DMS 273 (cell line): ENCODE results near the gene RASGRF1.

Experiments
- DNase-seq: peaks from one replicate; lab custom pipeline; 2025; ENCODE audit not compliant: unreplicated experiment; lab: John Stamatoyannopoulos, UW

Gene RASGRF1

DNA sequence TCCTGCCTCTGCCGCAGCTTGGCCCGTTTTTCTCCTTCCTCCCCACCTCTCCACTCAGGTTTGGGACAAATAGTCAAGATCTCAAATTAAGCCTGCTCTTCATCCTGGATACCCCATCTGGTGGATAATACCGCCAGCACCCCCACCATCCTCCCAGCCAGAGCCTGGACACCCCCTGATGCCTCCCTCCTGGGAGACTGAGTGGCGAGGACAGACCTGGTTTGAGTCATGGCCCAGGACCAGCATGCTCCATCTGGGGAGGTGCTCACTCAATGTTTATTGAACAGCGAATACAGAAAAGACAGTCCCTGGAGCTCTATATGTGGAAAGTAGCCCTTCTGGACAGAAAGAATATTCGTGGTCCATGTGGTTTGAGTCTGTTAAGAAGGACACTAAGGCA lies 169.1 kb downstream of the RASGRF1 start:
- DNase-seq, result no peak

DNA sequence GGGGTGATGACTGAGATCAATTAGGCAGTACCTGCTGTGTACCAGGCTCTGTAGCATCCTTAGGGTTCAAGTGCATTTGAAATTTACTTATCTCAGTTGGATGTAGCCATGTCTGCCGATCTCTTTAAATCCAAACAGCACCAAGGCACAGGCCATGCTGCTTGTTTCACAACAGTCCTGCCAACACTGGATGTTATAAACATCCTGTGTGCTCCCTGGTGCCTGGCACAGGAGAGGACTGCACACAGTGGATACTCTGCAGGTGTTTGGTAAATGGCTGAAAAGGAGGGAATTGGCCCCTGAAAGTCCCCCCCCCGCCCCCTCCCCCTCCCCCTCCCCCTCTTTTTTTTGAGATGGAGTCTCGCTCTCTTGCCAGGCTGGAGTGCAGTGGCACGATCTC lies 172.7 kb downstream of the RASGRF1 start:
- DNase-seq, result no peak

- no peak for DNase-seq
These were observed 174.5 kb downstream of the RASGRF1 start for GRCh38 chr15:78916088-78916487.

- DNase-seq, result no peak
These were observed 175.1 kb downstream of the RASGRF1 start for GRCh38 chr15:78915341-78916087.

DNA sequence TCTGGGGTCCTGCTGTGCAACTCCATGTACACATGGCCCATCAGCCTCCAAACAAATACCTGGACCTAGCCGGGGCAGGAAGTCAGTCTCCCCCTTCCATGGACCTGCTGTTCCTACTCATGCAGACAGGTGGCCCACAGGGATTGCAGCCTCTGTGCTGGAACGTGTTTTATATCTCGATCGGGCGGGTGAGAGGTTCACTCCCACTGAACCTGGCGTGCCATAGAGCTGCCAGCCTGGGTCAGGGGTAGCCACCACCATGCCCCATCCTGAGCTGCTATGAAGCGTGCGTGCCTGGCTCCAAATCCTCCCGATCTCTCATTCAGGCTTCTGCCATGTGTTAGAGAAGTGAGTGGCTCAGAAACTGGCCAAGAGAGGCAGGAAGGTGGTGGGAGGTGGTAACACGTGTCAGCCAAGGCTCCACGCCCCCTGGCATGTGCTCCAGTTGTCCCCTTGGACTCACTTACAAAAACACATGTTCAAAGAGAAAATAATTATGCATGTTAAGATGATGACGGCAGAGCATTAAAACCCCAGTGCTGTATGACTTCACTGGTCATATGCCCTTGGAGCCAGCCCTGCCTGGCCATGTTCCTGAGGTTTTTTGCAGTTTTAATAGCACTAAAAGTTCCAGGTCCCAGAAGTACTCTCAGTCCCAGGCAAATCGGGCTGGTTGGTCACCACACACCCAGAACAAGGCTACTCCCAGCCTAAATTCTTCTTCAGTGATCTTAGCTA lies 176.4 kb downstream of the RASGRF1 start:
- DNase-seq, result peak; percentile 44

DNA sequence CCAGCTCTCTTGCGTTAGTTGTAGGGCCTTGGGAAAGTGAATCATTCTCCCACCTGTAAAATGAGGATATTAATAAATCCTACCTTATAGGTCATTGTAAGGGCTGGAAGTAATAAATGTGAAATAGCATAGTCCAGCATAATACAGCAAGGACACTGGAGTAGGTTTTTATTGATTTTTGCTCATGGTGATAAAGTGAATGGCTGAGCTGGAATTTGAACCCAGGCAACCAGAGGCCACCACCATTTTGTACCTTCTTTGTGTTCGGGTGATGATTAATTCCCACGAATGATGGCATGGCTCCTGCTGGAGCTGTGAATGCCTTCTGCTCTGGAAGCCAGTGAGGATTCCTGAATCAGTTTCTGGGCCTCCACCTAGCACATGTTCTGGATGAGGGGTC lies 177.6 kb downstream of the RASGRF1 start:
- DNase-seq, result no peak

- no peak for DNase-seq
These were observed 178.3 kb downstream of the RASGRF1 start for GRCh38 chr15:78912316-78912715.

GRCh38 chr15:78910271-78910670 lies 180.3 kb downstream of the RASGRF1 start:
- no peak for DNase-seq
